Stimulated activated CD8-positive, alpha-beta memory T cell treated with anti-CD3 and anti-CD28 coated beads, Interleukin-12 subunit alpha, Interleukin-12 subunit beta, amount 100 ng/mL, for 4 hours (primary cell): Measurements from ENCODE around the gene KLHDC7A.
"Not testable (repeated sequence)": the region's sequence is repeated elsewhere in the genome, so short reads cannot be mapped to it uniquely, and the experiment has no call there.

Source experiments
- DNase-seq: peaks from one replicate; pipeline ENCODE4 v3.0.0-alpha.2; 2020; ENCODE audit warnings: low read depth

Gene KLHDC7A

DNA sequence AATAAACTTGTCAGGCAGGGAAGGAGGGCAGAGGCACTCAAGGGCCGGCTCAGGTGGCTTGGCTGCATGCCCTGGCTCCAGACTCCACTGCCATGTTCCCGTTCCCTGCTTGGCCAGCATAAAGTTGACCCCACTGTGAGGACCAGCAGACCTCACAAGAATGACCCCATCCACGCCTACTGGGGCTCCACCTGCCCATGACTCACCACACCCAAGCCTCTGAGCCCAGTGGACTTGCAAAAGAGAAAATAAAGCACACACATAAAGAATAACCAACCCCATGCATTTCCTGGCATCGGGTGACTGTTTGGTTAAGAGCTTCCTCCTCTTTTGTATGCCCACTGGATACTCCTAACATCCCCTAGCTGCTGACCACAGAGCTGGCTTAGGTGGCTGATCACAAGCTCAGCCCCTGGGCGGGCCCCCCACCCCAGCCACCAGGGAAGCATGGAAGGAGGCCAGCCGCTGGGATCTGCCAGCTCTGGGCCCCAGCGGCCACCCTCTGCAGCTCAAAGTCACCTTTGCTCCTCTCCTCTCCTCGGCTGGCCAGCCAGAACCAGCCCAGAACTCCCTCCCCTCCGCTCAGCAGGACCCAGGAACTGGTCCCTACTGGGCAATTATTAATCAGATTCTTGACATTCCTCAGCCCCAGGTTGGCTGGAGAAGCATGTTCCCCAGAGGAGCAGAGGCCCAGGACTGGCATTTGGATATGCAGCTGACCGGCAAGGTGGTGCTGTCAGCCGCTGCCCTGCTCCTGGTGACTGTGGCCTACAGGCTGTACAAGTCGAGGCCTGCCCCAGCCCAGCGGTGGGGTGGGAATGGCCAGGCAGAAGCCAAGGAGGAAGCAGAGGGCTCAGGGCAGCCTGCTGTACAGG is at the start of gene KLHDC7A:
Gene KLHDC7A, plus strand, starts transcription at position 616 of the 875 bp plus-strand sequence. Its CDS starts 52 bp downstream, at position 668.
- DNase-seq, result no peak

DNA sequence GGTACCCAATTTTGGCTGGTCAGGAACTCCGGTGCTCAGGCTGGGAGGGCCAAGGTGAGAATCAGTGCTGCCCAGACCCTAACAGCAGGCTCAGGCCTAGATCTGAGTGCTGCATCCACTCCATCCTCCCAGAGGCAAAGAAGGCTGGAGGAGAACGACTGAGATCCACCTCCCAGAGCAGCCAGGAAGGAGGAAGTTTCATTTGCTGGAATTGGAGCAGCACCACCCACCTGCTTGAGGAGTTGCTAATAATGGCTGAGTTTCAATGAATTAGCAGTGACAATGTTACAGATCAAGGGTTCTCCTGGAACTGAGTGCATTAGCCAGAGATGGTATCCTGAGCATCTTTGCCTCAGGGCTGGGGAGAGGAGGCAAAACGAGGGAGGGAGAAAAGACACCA is 46.7 kb upstream of the KLHDC7A start:
- no peak for DNase-seq

DNA sequence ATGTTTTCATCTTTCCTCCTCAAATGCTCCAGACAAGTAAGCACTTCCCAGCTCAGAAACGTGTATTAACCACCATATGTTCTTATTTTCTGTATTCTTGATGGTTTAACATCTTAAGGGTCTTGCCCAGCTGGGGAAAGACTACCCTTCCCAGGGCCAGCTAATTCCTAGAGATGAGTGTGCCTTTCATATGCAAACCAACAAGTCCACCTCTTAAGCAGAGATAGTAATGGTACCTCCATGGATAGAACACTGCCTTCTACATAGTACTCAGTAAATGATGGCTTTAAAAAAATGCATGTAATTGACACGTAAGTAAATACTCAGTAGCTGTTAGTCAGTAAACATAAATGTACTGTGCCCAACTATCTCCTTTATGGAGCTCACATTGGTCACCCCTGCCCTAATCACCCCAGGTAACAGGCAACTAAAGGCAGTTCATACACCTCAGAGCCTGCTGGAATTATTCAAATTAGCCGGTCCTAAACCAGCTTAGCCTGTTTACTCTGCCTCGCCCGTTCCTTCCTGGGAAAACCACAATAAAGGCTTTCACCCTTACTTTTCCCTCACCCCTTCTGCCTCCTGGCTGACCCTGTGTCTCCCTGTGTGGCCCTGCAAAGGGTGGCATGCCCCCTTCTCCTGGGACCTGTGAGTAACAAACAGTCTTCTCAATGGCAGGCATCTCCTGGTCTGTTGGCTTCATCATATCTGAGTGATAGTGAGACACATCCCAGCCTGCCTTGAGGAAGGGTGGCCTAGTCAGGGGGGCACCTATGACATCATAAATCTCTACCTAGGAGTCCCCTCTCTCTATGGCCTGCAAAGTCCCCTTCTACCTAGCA is 40.1 kb upstream of the KLHDC7A start:
- no peak for DNase-seq

DNA sequence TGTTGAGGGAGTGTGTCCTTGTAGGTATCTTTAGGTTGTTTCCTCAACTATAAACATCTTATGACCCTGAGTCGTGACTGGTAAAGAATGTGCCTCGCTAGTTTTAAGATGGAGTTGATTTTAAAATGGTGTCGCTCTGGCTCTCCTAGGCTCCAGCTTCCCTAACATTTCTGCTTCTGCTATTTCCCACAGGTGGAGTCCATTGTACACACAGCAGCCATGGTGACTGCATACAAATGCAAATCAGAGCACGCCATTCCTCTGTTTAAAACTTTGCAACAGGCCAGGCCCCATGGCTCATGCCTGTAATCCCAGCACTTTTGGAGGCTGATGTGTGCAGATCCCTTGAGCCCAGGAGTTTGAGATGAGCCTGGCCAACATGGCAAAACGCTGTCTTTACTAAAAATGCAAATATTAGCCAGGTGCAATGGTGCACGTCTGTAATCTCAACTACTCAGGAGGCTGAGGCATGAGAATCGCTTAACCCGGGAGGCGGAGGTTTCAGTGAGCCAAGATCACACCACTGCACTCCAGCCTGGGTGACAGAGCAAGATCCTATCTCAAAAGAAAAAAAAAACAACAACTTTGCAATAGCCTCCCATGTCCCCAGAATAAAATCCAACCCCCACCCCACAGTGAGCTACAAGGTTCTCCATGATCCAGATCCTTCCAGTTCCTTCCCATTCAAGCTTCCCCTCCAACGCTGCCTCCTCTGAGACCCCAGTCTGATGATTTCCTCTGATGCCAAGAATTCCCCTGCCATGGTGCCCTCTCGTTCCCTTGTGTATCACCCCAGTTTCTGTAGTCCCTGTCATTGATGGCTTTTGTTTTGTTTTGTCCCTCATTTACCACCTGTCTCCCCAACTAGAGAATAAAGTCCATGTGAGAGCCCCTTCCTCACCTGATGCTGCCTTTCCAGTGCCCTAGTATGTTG is 36.9 kb upstream of the KLHDC7A start:
- DNase-seq, result no peak

DNA sequence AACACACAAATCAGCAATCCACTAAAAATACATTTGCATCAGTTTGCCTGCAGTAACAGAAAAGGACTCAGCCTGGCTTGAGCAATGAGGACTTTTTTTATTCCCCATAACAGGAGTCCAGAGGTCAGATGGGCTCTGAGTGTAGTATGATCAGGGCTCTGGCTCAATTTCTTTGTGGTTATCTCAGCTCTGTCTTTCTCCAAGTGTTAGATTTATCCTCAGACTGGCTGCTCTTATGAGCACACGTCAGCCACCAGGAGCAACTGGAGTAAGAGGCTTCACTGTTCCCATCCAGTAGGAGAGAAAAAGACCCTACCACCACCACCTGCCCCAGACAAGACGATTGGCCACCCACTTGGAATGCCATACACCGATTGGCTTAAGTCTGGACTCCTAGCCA is 36.2 kb upstream of the KLHDC7A start:
- DNase-seq, result no peak

DNA sequence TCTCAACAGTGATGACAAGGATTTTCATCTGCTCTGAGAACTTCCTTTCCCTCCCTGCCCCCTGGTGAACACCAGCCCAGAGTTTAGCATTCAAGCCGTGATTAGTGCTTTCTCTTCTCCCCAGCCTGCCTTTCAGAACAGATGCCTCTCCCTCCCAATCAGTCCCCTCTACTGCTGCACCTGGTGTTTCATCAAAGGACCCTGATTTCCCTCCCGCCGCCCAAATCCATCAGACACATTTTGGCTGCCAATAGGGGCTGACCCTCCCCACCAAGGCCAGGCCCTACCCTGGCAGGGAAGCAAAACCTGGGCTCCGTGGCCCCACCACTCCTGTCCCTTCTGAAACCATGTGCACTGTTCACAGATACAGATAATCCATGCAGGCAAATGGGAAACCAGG is 34.0 kb upstream of the KLHDC7A start:
- no peak for DNase-seq

DNA sequence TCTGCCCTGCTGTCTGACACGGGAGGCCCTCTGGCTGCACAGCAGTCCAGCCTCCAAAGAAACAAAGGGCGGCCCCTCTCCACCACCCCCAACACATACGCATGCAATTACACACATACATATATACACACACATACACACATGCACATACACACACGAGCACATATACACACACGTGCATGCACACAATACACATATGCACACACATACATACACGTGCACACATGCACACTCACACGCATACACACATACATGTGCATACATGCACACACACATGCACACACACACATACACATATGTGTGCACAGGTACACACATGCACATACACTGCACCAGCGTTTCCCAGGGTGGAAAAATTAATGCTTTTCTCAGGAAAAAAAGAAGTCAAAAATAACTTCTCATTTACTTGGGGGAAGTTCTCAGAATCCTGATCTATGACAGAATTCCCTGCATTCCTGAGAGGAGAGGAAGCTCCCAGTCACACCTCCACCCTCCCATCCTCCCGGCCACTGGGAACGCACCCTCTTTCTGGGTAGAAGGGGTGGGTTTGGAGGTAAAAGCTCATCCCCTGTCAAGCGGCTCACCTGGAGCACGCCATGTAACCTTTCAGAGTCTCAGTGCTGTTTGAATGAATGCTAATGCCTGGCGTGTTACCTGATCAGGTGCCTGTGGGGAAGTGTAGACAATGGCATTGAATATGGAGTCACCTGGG is 33.1 kb upstream of the KLHDC7A start:
- no peak for DNase-seq

DNA sequence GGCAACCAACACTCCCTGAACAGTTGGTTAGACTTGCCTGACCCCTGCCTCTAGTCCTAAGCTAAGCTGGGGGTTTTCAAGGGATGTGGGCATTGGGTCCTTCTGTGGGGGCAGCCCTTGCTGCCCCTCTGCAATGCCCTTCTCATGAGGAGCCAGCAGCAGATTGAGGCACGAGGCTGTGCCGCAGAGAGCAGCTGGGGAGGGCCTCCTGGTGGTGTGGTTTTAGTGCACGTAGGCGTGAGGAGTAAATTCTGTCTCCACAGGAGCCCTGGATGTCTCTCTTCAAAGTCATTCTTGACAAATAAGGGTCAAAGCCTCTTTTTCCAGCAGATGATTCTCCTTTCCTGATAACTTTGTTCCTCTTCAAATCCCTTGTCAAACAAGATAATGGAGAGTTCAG is 31.8 kb upstream of the KLHDC7A start:
- no peak for DNase-seq

DNA sequence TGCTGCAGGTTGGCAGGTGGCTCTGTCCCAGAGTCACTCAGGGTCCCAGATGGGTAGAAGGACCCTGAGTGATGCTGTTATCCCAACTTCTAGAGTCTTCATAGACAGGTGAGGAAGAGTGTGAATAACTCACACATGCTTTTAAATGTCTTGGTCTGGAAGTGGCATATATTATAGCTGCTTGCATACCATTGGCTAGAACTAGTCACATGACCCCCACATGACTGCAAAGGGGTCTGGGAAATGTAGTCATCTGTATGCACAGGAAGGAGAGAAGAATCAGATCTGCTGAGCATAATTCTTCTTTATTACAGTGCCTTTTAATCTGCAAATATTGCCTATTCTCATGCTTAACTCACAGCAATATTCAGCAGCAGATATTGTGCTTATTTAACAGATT is 28.2 kb upstream of the KLHDC7A start:
- no peak for DNase-seq

DNA sequence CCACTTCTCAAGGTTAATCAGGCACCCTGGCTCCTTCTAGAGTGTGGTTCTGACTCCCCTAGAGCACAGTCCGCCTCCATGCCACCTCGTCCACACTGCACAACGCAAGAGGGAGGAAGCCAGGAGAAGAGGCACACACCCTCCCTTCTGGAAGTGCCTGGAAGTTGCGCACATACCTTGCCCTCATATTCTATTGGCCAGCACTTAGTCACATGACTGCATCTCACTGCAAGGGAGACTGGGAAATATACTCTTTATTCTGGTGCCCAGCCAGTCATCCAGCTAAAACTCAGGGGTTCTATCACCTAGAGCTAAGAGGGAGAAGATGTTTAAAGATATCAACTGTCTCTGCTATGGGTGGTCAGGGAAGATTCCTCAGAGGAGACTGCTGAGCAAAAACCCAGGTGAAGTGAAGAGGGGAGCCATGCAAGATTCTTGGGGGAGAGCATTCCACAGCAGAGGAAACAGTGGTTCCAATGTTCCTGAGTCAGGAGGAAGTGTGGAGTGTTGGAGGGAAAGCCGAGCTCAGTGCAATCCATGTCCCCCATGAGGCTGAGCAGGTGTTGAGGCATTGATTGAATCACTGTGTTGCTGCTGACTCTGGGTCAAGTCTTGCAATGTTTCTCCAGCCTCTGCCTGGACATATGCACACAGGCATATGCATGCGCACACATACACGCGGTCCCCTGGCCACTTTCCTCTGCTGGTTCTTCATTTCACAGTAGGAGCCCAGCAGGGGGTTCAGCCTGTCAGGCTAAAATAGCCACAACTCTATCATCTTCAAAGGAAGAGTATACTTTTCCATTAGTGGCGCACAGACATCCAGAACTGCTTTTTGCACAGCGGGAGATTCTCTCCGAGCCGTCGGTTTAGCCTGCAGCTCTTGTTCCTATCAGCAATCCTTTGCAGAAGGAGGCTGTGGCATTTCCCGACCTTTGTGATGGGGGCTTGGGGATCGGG is 22.3 kb upstream of the KLHDC7A start:
- no peak for DNase-seq

DNA sequence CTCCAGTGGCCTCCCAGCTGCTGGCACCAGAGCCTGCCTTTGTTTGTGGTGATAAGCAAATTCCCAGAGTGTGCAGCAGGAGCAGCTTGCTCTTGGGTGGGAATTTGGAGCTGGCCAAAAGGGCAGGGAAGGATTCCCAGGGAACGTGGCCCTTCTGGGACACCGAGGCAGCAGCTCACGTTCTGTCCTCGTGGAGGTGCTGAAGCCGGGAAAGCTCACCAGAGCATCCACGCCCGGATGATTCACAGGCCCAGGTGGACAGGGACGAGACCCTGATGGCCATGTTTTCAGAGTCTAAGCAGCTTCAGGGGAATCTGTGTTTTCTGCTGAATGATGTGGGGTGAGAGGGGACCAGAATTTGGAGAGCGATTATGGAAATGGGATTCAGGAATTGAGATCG is 19.1 kb upstream of the KLHDC7A start:
- DNase-seq, result no peak

DNA sequence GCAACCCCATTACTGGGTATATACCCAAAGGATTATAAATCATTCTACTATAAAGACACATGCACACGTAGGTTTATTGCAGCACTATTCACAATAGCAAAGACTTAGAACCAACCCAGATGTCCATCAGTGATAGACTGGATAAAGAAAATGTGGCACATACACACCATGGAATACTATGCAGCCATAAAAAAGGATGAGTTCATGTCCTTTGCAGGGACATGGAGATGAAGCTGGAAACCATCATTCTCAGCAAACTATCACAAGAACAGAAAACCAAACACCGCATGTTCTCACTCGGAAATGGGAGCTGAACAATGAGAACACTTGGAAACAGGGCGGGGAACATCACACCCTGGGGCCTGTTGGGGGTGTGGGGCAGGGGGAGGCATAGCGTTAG is 18.2 kb upstream of the KLHDC7A start:
- DNase-seq, result not testable (repeated sequence)

DNA sequence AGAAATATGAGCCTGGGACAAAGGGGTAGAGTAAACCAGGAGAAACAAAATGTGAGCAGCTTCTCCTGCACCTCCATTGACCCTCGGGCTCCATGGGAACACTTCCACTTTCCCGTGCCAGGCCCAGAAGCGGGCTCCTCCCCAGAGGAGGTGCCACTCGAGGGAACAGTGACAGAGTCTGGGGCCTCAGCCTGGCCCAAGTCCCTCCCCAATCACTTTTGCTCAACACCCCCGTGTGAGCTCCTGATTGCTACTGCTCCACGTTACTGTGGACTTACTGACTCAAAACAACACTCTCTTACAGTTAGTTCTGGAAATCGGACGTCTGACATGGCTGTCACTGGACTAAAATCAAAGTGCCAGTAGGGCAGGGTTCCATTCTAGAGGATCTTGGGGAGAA is 17.7 kb upstream of the KLHDC7A start:
- no peak for DNase-seq

DNA sequence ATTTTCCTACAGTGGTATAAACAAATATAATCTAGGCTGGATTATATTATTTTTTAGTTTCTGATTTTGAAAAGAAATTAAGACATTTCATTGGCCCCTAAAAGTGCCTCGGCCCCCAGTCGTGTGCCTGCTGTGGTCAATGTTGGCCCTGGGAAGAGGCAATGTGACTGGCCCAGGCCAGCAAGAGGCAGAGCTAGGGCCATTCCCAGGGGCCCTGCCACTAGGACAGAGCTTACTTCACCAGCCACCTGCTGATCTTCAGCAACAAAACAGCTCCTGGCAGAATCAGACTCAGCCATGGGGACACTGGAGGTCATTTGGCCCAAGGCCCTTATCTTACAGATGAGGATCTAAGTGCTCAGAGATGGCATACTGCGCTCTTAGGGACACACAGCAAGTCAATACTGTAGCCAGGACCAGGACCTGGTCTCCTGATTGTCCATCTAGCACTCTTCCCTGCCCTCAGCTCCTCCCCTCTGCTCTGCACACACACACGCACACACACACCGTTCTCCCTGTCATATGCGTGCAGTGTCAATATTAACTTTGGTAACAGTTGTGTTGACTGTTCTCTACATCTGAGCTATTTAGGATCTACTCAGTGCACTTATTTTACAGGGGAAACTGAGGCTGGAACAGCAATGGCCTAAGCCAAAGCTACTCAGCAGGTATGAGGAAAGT is 16.6 kb upstream of the KLHDC7A start:
- DNase-seq, result no peak

DNA sequence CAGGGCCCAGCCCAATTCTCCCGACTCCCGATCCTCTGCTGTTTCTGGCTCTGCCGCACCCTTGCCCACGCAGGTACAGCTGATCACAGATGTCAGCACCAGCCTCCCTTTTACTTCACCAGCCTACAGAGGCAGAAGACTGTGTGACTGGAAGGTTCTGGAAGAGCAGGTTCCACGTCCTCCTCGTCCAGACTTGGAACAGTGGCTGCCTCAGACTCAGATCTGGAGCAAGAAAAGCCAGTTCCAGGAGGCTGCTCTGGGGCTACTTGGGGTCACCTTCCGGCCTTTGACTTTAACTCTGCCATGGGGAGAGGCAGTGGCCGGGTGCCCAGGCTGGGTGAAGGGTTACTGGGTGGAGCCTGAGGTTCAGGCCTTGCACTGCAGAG is 16.1 kb upstream of the KLHDC7A start:
- no peak for DNase-seq

DNA sequence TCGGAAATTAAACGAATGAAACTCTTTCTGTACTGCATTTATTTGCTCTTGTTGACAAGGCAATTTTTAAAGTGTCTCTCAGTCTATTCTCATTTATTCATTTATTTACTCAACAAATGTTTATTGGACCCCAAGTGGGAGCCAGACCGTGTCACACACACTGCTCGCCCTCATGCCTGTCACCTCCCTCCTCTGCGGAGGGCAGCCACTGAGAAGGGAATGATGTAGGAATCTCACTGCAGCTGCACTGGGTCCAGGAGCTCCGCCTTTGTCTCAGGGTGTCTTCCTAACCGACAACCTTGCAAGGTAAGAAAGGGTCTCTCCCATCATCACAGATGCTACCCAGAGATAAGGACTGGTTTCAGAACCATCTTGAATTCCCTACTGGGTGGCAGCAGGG is 14.1 kb upstream of the KLHDC7A start:
- no peak for DNase-seq

DNA sequence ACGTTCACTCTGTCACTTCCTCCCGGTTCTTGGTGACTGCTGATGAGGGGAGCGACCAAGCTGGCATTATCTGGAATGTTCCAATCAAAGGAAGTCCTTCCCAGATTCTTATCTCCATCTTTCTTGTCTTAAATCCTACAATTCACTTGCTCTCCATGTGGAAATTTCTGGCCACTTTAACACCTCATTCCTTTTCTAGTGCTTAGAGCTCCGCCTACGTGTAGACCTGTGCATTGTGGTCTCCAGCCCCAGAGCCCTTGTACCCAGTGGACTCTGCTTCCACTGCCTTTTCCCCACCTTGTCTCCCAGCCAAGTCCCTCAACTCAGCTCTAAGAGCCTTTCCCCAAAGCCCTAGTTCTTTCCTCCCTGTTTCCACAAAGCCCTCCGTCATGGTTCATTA is 12.2 kb upstream of the KLHDC7A start:
- DNase-seq, result no peak

DNA sequence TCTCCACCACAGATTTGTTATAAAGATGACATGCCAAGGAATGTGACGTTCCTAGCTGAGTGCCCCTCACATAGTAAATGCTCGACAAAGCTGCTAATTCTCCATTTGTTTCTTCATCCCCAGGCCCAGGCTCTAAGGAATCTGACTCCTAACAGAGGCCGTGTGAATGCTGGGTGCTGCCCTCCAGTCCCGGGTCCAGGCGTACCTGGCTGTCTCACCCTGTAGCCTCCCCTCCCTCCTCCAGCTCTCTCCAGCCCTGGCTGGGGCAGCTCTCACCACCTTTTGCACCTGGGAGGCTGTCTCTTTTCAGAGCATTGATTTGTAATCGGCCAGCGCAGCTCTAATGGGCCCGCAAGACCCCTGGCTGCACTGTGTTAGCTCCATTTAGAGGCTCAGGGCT is 11.2 kb upstream of the KLHDC7A start:
- DNase-seq, result no peak

DNA sequence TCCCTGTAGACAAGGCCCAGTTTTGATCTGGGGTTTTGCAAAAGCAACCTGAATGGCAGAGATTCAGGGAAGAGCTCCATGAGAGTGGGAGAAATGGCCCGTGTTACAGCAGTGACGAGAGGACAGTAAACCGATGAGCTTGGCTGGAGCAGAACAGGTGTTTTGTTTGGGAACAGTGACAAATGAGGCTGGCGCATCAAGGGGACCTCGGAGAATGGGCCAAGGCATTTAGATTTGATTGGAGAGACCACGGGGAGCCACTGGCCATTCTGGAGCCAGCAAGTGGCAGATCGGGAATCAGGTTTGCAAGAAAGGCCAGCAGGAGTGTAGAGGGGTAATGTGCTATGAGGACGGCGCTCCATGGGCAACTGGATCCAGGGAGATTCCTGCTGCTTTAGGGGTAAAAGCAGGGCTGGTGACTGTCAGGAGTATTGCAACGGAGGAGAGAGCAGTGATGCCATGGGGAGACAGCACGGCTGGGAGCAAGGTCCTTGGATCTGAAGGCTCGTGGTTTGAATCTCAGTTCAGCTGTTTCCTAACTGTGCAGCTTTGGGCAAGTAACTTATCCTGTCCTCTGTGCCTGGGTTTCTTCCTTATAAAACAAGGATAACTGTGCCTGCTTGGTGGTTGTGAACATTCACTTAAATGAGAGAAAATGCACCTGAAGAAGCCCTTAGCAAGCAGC is 9.9 kb upstream of the KLHDC7A start:
- DNase-seq, result no peak
